CD4-positive, alpha-beta T cell treated with Interleukin-2 at 100 ng/mL for 4 hours (primary cell): ENCODE data around the gene OR8K1.

Experiments used
- DNase-seq: peaks from one replicate; pipeline ENCODE4 v3.0.0-alpha.2; 2020; ENCODE audit warnings: low spot score

OR8K1 gene

DNA sequence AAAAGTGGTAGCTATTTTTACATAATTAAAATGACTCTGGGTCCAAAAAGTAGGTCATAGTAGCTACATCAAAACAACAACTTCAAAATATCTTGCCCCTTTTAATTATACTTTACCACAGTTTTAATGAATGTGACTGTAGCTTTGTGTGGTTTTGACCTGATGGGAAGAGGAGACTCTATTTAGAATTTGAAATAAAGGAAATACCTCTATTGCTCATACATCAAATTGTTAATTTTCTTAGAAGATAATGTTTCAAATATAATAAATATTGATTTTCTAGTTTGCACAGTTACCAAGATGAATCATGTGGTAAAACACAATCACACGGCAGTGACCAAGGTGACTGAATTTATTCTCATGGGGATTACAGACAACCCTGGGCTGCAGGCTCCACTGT is at the start of gene OR8K1:
Gene OR8K1, plus strand, starts transcription at position 301 of the 400 bp plus-strand sequence. Its CDS starts 0 bp downstream, at position 301.
- DNase-seq = no peak

DNA sequence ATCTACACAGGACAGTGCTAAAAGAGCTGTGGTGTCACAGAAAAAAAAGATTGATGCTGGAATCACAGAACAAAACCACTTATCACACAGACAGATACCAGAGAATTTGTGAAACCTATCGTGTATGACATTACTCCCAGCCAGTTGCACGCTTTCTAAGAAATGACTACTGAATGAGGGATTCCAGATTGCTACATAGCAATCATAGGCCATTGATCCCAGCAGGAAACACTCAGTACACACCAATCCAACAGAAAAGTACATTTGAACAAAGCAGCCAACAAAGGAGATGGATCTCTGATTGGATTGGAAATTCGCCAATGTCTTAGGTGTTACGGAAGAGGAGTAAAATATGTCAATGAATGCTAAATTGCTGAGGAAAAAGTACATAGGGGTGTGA is 48.9 kb upstream of the OR8K1 start:
- DNase-seq = no peak

- DNase-seq = no peak
Observed at GRCh38 chr11:56307836-56308235, 38.0 kb upstream of the OR8K1 start.

DNA sequence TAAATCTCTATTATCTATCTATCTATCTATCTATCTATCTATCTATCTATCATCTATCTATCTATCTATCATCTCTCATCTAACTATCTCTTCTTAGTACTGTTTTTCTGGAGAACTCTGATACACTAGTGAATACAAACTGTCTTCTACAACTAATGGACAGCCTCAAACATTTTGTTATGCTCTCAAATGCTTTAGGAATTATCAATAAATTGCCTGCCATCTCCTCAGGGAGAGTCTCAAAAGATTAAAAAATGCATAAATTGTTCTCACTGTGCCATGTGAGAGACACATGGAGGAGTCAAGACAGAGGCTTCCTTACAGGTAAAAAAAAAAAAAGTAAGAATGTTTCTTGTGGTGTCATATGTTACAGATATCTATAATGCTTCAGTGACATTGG is 31.0 kb upstream of the OR8K1 start, which contains the start of gene OR8K3:
Gene OR8K3, plus strand, starts transcription at position 301 of the 400 bp plus-strand sequence. CDS start 3,163 bp downstream, outside the sequence.
- no peak for DNase-seq

GRCh38 chr11:56331861-56332491 is 13.9 kb upstream of the OR8K1 start:
- DNase-seq = no peak

DNA sequence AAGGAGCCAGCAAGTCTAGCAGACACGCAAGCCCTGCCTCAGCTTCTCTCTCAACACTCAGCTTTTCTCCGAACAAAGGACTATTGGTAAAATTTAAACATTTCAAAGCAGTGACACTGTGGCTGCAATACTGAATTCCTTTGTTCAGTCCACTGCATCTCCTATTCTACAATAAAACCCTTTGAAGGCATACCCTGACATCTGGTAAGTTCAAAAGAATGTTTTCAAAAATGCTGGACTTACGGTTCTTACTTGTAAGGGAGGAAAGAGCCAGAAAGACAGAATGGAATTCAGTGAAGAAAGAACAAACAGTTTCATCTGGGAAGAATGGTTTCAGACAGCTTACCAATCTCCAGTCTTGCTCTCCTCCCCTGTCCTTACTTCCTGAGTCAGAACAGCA is 12.7 kb upstream of the OR8K1 start:
- no peak for DNase-seq

GRCh38 chr11:56340289-56340688 is 5.5 kb upstream of the OR8K1 start:
- DNase-seq = no peak

DNA sequence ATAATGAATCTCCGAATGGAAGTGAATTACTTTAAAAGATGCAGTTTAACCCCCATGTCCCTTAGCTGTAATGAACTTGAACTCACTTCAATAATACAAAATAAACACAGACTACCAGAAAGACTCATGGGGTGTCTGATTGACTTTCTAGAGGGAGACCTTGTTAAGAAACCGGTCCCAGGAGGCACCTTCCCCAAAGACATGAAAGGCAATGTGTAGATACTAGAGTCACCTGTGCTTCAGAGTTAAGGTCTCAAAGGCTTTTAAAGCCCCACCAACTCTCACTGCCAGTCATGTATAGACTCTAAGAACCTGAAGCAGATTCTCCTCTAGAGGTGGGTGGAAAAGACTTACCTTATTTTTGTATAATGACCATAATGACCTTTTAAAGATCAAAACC is 8.2 kb downstream of the OR8K1 start, which contains the start of gene OR8J1:
Gene OR8J1, plus strand, starts transcription at position 301 of the 400 bp plus-strand sequence. CDS start 5,956 bp downstream, outside the sequence.
- DNase-seq = no peak

DNA sequence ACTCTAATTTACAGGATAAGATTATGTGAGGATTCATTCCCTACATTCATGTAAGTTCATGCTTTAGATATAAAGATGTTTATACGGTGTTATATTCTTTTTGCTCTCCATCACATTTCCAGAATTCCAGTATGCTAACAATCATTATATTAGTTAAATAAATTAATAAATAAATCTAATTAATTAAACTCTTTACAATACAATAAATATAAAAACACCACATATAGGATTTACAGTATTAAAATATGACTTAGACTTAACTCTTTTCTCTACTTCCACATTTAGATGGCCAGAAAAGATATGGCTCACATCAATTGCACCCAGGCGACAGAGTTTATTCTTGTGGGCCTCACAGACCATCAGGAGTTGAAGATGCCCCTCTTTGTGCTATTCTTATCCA is 29.5 kb downstream of the OR8K1 start, which contains the start of gene OR8U1:
Gene OR8U1, plus strand, starts transcription at position 301 of the 400 bp plus-strand sequence. Its CDS starts 0 bp downstream, at position 301.
- DNase-seq = no peak

DNA sequence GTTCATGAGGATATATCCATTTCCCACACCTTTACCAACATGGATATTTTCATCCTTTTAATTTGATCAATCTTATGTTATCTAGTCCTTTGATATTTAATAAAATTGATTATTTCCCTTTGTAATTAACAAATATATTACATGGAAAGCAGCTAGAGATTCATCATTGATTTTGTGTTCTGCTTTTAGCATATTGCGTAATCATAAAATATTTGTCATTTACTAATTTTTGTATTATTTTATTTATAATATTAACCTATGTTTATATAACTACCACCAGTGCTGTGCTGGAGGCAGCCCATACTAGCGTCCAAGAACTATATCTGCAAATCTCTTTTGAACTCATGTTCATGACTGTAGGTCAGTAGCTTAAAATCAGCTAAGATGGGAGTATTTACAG is 34.3 kb downstream of the OR8K1 start:
- no peak for DNase-seq

- no peak for DNase-seq
Observed at GRCh38 chr11:56394381-56394780, 48.5 kb downstream of the OR8K1 start.

DNA sequence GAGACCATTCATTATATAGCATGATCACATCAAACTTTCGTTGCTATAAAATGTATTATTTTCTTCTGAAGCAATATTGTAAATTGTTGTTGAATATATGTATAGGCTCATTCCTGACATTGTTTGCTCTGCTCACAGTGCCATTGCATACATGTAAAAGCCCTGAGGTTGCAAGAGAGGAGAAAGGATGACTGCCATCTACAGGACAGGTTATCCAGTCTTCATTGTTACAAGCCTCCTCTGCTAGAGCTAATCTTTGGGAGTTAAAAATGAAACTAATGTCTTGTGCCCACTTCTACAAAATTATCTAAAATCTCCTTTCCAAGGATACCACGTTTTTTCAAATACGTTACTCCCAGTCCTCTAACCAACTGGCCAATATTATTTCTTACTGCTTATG is 50.2 kb downstream of the OR8K1 start:
- no peak for DNase-seq
